ENCODE measurements around the gene DDX19B.

DNA sequence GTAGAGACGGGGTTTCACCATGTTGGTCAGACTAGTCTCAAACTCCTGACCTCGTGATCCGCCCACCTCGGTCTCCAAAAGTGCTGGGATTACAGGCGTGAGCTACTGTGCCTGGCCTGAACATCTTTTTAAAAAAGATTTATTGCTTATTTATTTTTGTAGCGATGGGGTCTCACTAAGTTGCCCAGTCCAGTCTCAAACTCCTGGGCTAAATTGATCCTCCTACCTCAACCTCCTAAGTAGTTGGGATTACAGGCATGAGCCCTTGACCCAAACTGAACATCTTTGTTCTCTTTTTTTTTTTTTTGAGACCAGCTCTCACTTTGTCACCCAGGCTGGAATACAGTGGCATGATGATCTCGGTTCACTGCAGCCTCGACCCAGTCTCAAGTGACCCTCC is 75.2 kb downstream of the DDX19B start:
- TF ChIP-seq EZH2 (IDR thresholded peaks at IDR 0.05; ENCODE audit: insufficient read depth, poor library complexity, severe bottlenecking) (no peak), EZH2phosphoT487 (IDR thresholded peaks at IDR 0.05; ENCODE audit: insufficient read depth, low read depth) (no peak)
